PC-3 (cell line): ENCODE results near the gene SEC14L6.

Experiments used
- EZH2 ChIP-seq: fragments of 300-600 bp; sonication (generic); IDR thresholded peaks from one replicate; pipeline ENCODE4 v1.6.1; 2017; ENCODE audit warnings: antibody characterized with exemption, mild to moderate bottlenecking, low read length; ENCODE audit not compliant: unreplicated experiment
- EZH2phosphoT487 ChIP-seq: fragments of 300-600 bp; sonication (generic); IDR thresholded peaks from 2 replicates; pipeline ENCODE4 v1.6.1; 2018; ENCODE audit warnings: mild to moderate bottlenecking, antibody characterized with exemption, low read length, borderline replicate concordance
- TF ChIP-seq, protein P1 (sequence below): fragments of 300-600 bp; sonication (generic); conservative IDR thresholded peaks from 2 replicates; pipeline ENCODE4 v1.5.1; 2017; ENCODE audit warnings: antibody characterized with exemption, low read depth, mild to moderate bottlenecking, low read length

DNA sequence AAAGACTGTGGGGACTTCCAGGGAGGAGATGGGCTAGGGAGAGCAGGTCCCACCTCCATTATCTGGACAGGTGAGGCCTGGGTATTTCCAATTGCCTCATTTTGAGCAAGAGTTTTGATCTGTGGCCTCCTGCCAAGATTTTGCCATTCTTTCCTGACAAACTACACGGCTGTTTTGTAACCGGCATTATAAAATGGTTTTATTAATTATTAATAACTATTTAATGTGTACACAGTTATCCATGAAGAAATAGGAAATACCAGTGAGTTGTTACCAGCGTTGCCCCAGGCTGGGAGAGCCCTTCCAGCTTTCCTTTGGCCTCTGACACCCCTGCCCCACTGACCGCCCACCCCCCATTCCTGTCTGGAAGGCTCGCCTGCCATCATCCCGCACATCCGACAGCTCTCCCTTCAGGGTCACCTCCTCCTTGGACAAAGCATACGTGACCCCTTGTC, 59.9 kb downstream of the SEC14L6 start:
- TF ChIP-seq, protein P1, sequence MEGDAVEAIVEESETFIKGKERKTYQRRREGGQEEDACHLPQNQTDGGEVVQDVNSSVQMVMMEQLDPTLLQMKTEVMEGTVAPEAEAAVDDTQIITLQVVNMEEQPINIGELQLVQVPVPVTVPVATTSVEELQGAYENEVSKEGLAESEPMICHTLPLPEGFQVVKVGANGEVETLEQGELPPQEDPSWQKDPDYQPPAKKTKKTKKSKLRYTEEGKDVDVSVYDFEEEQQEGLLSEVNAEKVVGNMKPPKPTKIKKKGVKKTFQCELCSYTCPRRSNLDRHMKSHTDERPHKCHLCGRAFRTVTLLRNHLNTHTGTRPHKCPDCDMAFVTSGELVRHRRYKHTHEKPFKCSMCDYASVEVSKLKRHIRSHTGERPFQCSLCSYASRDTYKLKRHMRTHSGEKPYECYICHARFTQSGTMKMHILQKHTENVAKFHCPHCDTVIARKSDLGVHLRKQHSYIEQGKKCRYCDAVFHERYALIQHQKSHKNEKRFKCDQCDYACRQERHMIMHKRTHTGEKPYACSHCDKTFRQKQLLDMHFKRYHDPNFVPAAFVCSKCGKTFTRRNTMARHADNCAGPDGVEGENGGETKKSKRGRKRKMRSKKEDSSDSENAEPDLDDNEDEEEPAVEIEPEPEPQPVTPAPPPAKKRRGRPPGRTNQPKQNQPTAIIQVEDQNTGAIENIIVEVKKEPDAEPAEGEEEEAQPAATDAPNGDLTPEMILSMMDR = no peak
- TF ChIP-seq EZH2phosphoT487 (no peak), EZH2 (no peak)
